ENCODE measurements around the gene CIB4.

Gene CIB4

DNA sequence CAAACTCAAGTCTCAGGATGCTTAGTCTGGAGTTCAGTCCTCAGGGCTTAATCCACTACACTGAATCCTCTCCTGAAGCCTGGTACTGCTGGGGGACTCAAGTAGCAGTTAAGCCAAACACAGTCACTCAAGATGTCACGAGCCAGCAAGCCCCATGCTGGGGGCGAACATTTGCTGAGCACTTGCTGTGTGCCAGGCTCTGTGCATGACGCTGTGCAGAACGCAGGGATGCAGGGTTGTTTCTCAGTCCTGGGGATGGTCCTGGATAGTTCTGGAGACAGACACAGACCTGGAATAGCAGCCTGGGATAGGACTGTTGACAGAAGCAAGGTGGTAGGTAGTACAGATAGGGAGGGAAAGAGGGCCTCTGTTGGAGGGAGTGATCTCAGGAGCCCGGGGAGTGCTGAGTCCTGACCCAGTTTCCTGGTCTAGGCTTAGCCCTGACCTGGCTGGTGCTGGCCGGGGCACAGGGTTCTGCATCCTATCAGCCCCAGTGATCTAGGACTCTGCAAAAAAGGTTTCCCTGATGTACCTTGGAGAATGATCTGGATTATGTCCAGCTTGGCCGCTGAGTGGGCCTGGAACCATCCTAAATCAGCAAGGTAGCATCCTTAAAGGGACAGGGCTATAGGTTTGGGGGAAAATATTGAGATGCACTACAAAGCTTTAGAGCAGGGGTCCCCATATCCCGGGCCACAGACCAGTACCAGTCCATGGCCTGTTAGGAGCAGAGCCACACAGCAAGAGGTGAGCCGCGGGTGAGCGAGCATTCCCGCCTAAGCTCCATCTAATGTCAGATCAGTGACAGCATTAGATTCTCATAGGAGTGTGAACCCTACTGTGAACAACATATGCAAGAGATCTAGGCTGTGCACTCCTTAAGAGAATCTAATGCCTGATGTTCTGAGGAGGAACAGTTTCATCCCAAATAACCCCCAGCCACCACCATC, 108.6 kb downstream of the CIB4 start:
- in situ Hi-C loops (cut with MboI; ENCODE audit: low sequenced_read_pairs) = no loop called here
